ENCODE measurements around the gene MED17. TPM values are rescaled to one million over a fixed set of nuclear protein-coding genes. Genes with fewer than 3 reads are reported as not detected.

MED17 gene
- total RNA-seq, 1 donor from 2014 or later = 12.6 TPM

- Histone ChIP-seq H3K9me3 (no peaks in the 10 kb centered on the region), H3K27ac (no peak overlapping the region), H3K36me3 (peaks cover 5 to 12% of the 10 kb centered on the region in 2 donors), H3K4me1 (no peaks in the 10 kb centered on the region), H3K4me3 (no peak overlapping the region), H3K27me3 (no peaks in the 10 kb centered on the region)
- intact Hi-C loops (cut with DNase I) = no loop called here
- DNase-seq (ENCODE audit: low spot score in 2 of 2) = no peak
- TF ChIP-seq, protein P1, sequence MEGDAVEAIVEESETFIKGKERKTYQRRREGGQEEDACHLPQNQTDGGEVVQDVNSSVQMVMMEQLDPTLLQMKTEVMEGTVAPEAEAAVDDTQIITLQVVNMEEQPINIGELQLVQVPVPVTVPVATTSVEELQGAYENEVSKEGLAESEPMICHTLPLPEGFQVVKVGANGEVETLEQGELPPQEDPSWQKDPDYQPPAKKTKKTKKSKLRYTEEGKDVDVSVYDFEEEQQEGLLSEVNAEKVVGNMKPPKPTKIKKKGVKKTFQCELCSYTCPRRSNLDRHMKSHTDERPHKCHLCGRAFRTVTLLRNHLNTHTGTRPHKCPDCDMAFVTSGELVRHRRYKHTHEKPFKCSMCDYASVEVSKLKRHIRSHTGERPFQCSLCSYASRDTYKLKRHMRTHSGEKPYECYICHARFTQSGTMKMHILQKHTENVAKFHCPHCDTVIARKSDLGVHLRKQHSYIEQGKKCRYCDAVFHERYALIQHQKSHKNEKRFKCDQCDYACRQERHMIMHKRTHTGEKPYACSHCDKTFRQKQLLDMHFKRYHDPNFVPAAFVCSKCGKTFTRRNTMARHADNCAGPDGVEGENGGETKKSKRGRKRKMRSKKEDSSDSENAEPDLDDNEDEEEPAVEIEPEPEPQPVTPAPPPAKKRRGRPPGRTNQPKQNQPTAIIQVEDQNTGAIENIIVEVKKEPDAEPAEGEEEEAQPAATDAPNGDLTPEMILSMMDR (IDR thresholded peaks at IDR 0.05) = no peak
Observed at GRCh38 chr11:93819966-93820695, 36.0 kb downstream of the MED17 start.

- TF ChIP-seq, protein P1 (IDR thresholded peaks at IDR 0.05) = no peak
- no peak for DNase-seq (ENCODE audit: low spot score in 2 of 2)
- Histone ChIP-seq H3K27ac (no peak overlapping the region), H3K4me3 (no peak overlapping the region), H3K9me3 (no peaks in the 10 kb centered on the region), H3K27me3 (no peaks in the 10 kb centered on the region), H3K4me1 (no peaks in the 10 kb centered on the region), H3K36me3 (peaks cover 0 to 6% of the 10 kb centered on the region in 2 donors)
- intact Hi-C loops (cut with DNase I) = no loop called here
Observed at GRCh38 chr11:93820847-93821246, 36.8 kb downstream of the MED17 start.

GRCh38 chr11:93821617-93822016 is 37.5 kb downstream of the MED17 start:
- no peak for DNase-seq (ENCODE audit: low spot score in 2 of 2)
- Histone ChIP-seq H3K27ac (no peak overlapping the region), H3K4me1 (no peaks in the 10 kb centered on the region), H3K27me3 (no peaks in the 10 kb centered on the region), H3K4me3 (no peak overlapping the region), H3K9me3 (no peaks in the 10 kb centered on the region), H3K36me3 (peaks cover 0 to 6% of the 10 kb centered on the region in 2 donors)
- intact Hi-C loops (cut with DNase I) = no loop called here
- TF ChIP-seq, protein P1 (IDR thresholded peaks at IDR 0.05) = no peak

- Histone ChIP-seq H3K27ac (no peak overlapping the region), H3K36me3 (peaks cover 0 to 3% of the 10 kb centered on the region in 2 donors), H3K27me3 (no peaks in the 10 kb centered on the region), H3K4me3 (no peak overlapping the region), H3K9me3 (no peaks in the 10 kb centered on the region), H3K4me1 (no peaks in the 10 kb centered on the region)
- intact Hi-C loops (cut with DNase I) = no loop called here
- no peak for DNase-seq (ENCODE audit: low spot score in 2 of 2)
- TF ChIP-seq, protein P1 (IDR thresholded peaks at IDR 0.05) = no peak
Observed at GRCh38 chr11:93822359-93822758, 38.3 kb downstream of the MED17 start.

GRCh38 chr11:93823210-93823609 is 39.1 kb downstream of the MED17 start:
- H3K27me3 ChIP-seq = no peaks in the 10 kb centered on the region

More at GRCh38 chr11:93823210-93823609, 39.1 kb downstream of the MED17 start:
- intact Hi-C loops (cut with DNase I) = no loop called here
- no peak for DNase-seq (ENCODE audit: low spot score in 2 of 2)
- Histone ChIP-seq H3K4me3 (no peak overlapping the region), H3K4me1 (no peaks in the 10 kb centered on the region), H3K9me3 (no peaks in the 10 kb centered on the region), H3K27ac (no peak overlapping the region), H3K36me3 (no peaks in the 10 kb centered on the region)
- TF ChIP-seq, protein P1 (IDR thresholded peaks at IDR 0.05) = no peak

All from ascending aorta (tissue), 2 donors.